ENCODE measurements around the gene ITPRIP.

GRCh38 chr10:104318810-104319741 is 19.2 kb downstream of the ITPRIP start:
- TF ChIP-seq CTCF (optimal IDR thresholded peaks at IDR 0.05 in 1 of 3, IDR thresholded peaks at IDR 0.05 in 1 of 3, conservative IDR thresholded peaks at IDR 0.05 in 1 of 3; ENCODE audit: extremely low read depth in 1 of 3, insufficient read depth in 2 of 3, low read length in 3 of 3) (no peak), EZH2 (IDR thresholded peaks at IDR 0.05; ENCODE audit: low read length) (no peak)
